Left lung (tissue), 10 donors: Measurements from ENCODE around the gene TRAF7. TPM values are rescaled to one million over a fixed set of nuclear protein-coding genes. Genes with fewer than 3 reads are reported as not detected.

Source experiments
- ATAC-seq: fragments of 200-7000 bp; cut with Tn5 transposase; one replicate; pipeline ENCODE4 v1.9.1; 2020; ENCODE audit warnings: moderate library complexity
- DNase-seq, 4 donors: peaks; one replicate each; pipeline ENCODE4 v3.0.0-alpha.2; 2013 to 2020
- H3K27ac ChIP-seq, 2 donors: fragments of 200-600 bp; sonication (generic) in 1 of 2; one replicate each; pipeline versions ENCODE4 v1.5.0 to v1.8.0; 2020 to 2021
- H3K27me3 ChIP-seq, 2 donors: fragments of 200-600 bp; sonication (generic) in 1 of 2; one replicate each; pipeline versions ENCODE4 v1.5.0 to v1.8.0; 2020 to 2021
- H3K36me3 ChIP-seq, 2 donors: fragments of 200-600 bp; sonication (generic) in 1 of 2; one replicate each; pipeline versions ENCODE4 v1.5.0 to v1.8.0; 2020 to 2021
- H3K4me1 ChIP-seq, 2 donors: fragments of 200-600 bp; one replicate each; pipeline ENCODE4 v1.8.0; 2021
- H3K4me3 ChIP-seq, 2 donors: fragments of 200-600 bp; sonication (generic) in 1 of 2; one replicate each; pipeline versions ENCODE4 v1.5.0 to v1.8.0; 2020 to 2021; ENCODE audit warnings: mild to moderate bottlenecking in 1 of 2
- H3K9me3 ChIP-seq, 2 donors: fragments of 200-600 bp; sonication (generic) in 1 of 2; one replicate each; pipeline versions ENCODE4 v1.5.0 to v1.8.0; 2020 to 2021
- intact Hi-C, 2 donors: fragments of 100-400 bp; cut with DNase I; formaldehyde crosslinking; loops; one replicate each; pipeline versions ENCODE4 v1.11.2 to v1.14.2; 2022
- polyA plus RNA-seq, 6 donors: library from polyadenylated mRNA; unstranded; fragments of 120-200 nt; gene quantifications; one replicate each; pipeline ENCODE4 v1.2.1, GENCODE V29; 2013; ENCODE audit not compliant: insufficient read length in 6 of 6
- total RNA-seq, 2 donors: library from RNA; stranded (reverse); fragmentation: NEBNext Ultra II Directional; extraction: Animal tissue kit (Norgen Biotek cat#: 25700); gene quantifications; one replicate each; pipeline ENCODE4 v1.2.1, GENCODE V29; 2021
- TF ChIP-seq, protein P1 (sequence below), 2 donors: fragments of 200-600 bp; sonication (generic) in 1 of 2; IDR thresholded peaks; one replicate each; pipeline versions ENCODE4 v1.5.0 to v1.8.0; 2021; ENCODE audit warnings: antibody characterized with exemption in 2 of 2
- donor health status: DM: no; HTN: yes; CAD: no.
- donor health status: DM: no; HTN: no; CAD: no.

Gene TRAF7
- total and polyA plus RNA-seq, 8 donors = 48.6 to 88.1 (median 55.0) TPM

- ATAC-seq = no peak
- TF ChIP-seq, protein P1, sequence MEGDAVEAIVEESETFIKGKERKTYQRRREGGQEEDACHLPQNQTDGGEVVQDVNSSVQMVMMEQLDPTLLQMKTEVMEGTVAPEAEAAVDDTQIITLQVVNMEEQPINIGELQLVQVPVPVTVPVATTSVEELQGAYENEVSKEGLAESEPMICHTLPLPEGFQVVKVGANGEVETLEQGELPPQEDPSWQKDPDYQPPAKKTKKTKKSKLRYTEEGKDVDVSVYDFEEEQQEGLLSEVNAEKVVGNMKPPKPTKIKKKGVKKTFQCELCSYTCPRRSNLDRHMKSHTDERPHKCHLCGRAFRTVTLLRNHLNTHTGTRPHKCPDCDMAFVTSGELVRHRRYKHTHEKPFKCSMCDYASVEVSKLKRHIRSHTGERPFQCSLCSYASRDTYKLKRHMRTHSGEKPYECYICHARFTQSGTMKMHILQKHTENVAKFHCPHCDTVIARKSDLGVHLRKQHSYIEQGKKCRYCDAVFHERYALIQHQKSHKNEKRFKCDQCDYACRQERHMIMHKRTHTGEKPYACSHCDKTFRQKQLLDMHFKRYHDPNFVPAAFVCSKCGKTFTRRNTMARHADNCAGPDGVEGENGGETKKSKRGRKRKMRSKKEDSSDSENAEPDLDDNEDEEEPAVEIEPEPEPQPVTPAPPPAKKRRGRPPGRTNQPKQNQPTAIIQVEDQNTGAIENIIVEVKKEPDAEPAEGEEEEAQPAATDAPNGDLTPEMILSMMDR (IDR thresholded peaks at IDR 0.05) = no peak
- intact Hi-C loops = no loop called here
Measured at GRCh38 chr16:2204416-2205103, 49.0 kb downstream of the TRAF7 start.

DNA sequence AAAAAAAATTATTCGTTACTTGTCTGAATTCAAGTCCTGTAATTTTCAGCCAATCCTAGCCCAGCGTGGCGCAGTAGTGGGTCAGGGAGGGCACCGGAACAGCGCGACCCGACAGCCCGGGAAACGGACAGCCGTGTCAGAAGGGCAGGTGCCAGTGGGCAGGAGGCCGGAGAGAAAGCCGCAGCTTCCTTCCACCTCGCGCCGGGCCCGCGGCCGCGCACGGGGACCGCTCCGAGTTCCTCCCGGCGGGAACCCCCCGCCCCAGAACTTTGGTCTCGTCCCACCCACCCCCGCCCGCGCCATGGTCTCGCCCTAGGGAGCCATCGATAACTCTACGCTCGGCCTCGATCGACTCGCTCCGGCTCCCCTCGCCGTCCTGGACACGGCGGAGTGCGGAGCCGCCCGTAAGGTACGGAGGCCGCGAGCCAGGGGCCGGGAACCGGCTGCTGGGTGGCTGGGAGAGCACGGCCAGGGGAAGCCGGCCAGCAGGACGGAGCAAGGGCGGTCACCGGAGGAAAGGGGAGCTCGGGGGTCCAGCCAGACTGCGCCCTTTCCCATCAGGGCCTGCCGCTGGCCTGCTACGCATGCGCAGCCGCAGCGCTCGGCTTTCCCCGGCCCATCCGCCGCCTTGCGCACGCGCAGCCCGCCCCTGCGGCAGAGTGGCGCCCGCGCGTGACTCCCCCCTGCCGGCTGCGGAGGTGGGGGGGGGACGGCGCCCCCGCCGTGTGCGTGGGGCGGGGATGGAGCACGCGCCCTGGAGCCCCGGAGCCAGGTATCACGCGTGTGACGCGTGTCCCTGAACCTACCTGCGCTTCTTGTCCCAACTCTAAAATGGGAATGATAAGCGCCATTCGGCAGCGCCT lies 49.8 kb downstream of the TRAF7 start, which contains the start of gene MLST8:
TSS of gene MLST8 (plus strand) at position 351 of the 863 bp plus-strand sequence. CDS start 632 bp downstream, outside the sequence.
- ATAC-seq = peak; percentile 97
- Histone ChIP-seq H3K4me3 (peak within 1 kb of the TSS; percentile 62 to 74), H3K4me1 (peaks cover 13 to 31% of the 10 kb centered on the region in 2 donors), H3K36me3 (peaks cover 0 to 37% of the 10 kb centered on the region in 2 donors), H3K27ac (peak within 1 kb of the TSS; percentile 95 to 96), H3K9me3 (no peaks in the 10 kb centered on the region), H3K27me3 (no peaks in the 10 kb centered on the region)
- DNase-seq = peak; percentile 88 to 96 (median 92)
- intact Hi-C loops = no loop called here
- TF ChIP-seq, protein P1 (IDR thresholded peaks at IDR 0.05) = no peak

More at GRCh38 chr16:2204416-2205103, 49.0 kb downstream of the TRAF7 start:
- Histone ChIP-seq H3K4me1 (peaks cover 13 to 31% of the 10 kb centered on the region in 2 donors), H3K27ac (peak overlapping the region; percentile 95 to 96), H3K4me3 (peak overlapping the region; percentile 62 to 74), H3K36me3 (peaks cover 0 to 29% of the 10 kb centered on the region in 2 donors), H3K27me3 (peaks cover 0 to 6% of the 10 kb centered on the region in 2 donors), H3K9me3 (no peaks in the 10 kb centered on the region)
- DNase-seq = no peak

GRCh38 chr16:2205967-2206313 lies 50.4 kb downstream of the TRAF7 start:
- intact Hi-C loops = no loop called here
- TF ChIP-seq, protein P1 (IDR thresholded peaks at IDR 0.05) = no peak
- H3K4me3 ChIP-seq = peak overlapping the region; percentile 62 to 74
- DNase-seq (peak in 2 of 4 donors; percentile 57 to 84), ATAC-seq (peak; percentile 12)
- no peaks in the 10 kb centered on the region for H3K27me3 ChIP-seq
- peak overlapping the region; percentile 95 to 96 for H3K27ac ChIP-seq
- peaks cover 0 to 42% of the 10 kb centered on the region in 2 donors for H3K36me3 ChIP-seq
- no peaks in the 10 kb centered on the region for H3K9me3 ChIP-seq
- H3K4me1 ChIP-seq = peaks cover 13 to 31% of the 10 kb centered on the region in 2 donors

DNA sequence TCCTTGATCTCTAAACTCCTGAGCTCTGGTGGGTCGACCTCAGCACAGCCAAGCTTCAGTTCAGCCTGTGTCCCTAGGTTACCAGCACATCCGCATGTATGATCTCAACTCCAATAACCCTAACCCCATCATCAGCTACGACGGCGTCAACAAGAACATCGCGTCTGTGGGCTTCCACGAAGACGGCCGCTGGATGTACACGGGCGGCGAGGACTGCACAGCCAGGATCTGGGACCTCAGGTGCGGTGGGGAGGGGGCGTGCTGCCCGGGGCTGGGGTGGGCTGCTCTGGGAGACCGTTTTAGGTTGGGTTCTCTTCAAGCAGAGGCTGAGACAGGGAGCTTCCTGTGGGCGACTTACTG lies 50.8 kb downstream of the TRAF7 start:
- Histone ChIP-seq H3K4me3 (peak overlapping the region; percentile 62 to 74), H3K27me3 (no peaks in the 10 kb centered on the region), H3K36me3 (peaks cover 0 to 46% of the 10 kb centered on the region in 2 donors), H3K27ac (peak overlapping the region in 1 of 2 donors; percentile 95), H3K9me3 (no peaks in the 10 kb centered on the region), H3K4me1 (peaks cover 13 to 32% of the 10 kb centered on the region in 2 donors)
- DNase-seq (no peak), ATAC-seq (no peak)
- intact Hi-C loops = no loop called here
- TF ChIP-seq, protein P1 (IDR thresholded peaks at IDR 0.05) = no peak
